Activated B cell treated with CpG ODN at 0.5 μM for 24 hours (primary cell): ENCODE data around the gene GHRHR. TPM values are rescaled to one million over a fixed set of nuclear protein-coding genes. Genes with fewer than 3 reads are reported as not detected.

Experiments
- ATAC-seq: fragments of 200-7000 bp; cut with Tn5 transposase; one replicate; pipeline ENCODE4 v1.10.0; 2021; ENCODE audit warnings: low read depth, mild to moderate bottlenecking, moderate library complexity
- CTCF ChIA-PET: fragments of 350-600 bp; sonication (Branson Sonifier 250); formaldehyde crosslinking; loops from one replicate; lab custom pipeline; 2021; ENCODE audit warnings: antibody characterized with exemption; lab: Charles Lee
- POLR2A ChIA-PET: fragments of 350-600 bp; sonication (Branson Sonifier 250); formaldehyde crosslinking; loops from one replicate; lab custom pipeline; 2021; ENCODE audit warnings: antibody characterized with exemption; lab: Charles Lee
- DNase-seq: peaks from one replicate; pipeline ENCODE4 v3.0.0; 2022
- H3K27ac Mint-ChIP-seq: one replicate; pipeline ENCODE4 v1.8.0; 2020; ENCODE audit warnings: mixed read lengths
- H3K27me3 Mint-ChIP-seq: one replicate; pipeline ENCODE4 v1.8.0; 2021; ENCODE audit warnings: mixed read lengths
- H3K36me3 Mint-ChIP-seq: one replicate; pipeline ENCODE4 v1.8.0; 2021; ENCODE audit warnings: low read depth, mixed read lengths
- H3K4me1 Mint-ChIP-seq: one replicate; pipeline ENCODE4 v1.8.0; 2021; ENCODE audit warnings: mixed read lengths
- H3K4me3 Mint-ChIP-seq: one replicate; pipeline ENCODE4 v1.8.0; 2020; ENCODE audit warnings: mild to moderate bottlenecking, mixed read lengths
- H3K9me3 Mint-ChIP-seq: one replicate; pipeline ENCODE4 v1.8.0; 2020; ENCODE audit warnings: mixed read lengths
- CTCF ChIP-seq: fragments of 200-600 bp; IDR thresholded peaks from one replicate; pipeline ENCODE4 v1.8.0; 2022; ENCODE audit warnings: antibody characterized with exemption, mild to moderate bottlenecking
- intact Hi-C: fragments of 100-400 bp; cut with micrococcal nuclease; formaldehyde crosslinking; loops from one replicate; pipeline ENCODE4 v1.15.1; 2024
- total RNA-seq: library from RNA; stranded (reverse); gene quantifications from 2 replicates; pipeline ENCODE4 v1.2.3, GENCODE V29; 2022

The GHRHR gene
- total RNA-seq, 1 donor from 2014 or later, result not detected

DNA sequence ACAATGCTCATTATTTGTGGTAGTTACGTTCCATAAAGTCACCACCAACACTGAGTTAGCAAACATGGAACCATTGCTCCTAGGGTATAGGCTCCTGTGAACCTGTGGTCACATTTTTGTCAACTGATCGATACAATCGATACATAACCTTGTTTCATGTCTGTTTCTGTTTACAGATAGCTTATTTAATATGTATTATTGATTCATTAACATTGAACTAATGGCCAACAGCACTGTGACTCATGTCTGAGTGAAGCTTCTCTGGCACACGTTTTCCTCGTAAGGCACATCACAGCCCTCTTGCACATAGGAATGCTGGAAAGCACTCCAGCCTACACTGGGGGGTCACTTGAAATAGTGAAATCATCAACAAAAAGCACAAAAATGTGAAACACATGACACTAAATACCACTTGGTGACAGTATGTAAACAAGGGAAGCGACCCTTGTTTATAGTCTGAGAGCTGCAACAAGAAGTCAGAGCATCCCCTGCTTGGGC is 27.0 kb downstream of the GHRHR start:
- POLR2A ChIA-PET, result no interaction called here
- Mint-ChIP-seq H3K4me1 (no peaks in the 10 kb centered on the region), H3K27ac (no peak overlapping the region), H3K9me3 (no peaks in the 10 kb centered on the region), H3K27me3 (peaks cover 16% of the 10 kb centered on the region), H3K4me3 (no peak overlapping the region), H3K36me3 (no peaks in the 10 kb centered on the region)
- CTCF ChIA-PET, result no interaction called here
- ATAC-seq, result no peak
- DNase-seq, result no peak
- TF ChIP-seq CTCF, result no peak
- intact Hi-C loops, result no loop called here

GRCh38 chr7:30992414-30992813 is 28.7 kb downstream of the GHRHR start:
- Mint-ChIP-seq H3K9me3 (no peaks in the 10 kb centered on the region), H3K4me1 (no peaks in the 10 kb centered on the region), H3K4me3 (no peak overlapping the region), H3K27ac (no peak overlapping the region), H3K36me3 (no peaks in the 10 kb centered on the region), H3K27me3 (peaks cover 3% of the 10 kb centered on the region)
- ATAC-seq, result no peak
- intact Hi-C loops, result no loop called here
- ChIA-PET CTCF (no interaction called here), POLR2A (no interaction called here)
- TF ChIP-seq CTCF, result no peak
- DNase-seq, result no peak

DNA sequence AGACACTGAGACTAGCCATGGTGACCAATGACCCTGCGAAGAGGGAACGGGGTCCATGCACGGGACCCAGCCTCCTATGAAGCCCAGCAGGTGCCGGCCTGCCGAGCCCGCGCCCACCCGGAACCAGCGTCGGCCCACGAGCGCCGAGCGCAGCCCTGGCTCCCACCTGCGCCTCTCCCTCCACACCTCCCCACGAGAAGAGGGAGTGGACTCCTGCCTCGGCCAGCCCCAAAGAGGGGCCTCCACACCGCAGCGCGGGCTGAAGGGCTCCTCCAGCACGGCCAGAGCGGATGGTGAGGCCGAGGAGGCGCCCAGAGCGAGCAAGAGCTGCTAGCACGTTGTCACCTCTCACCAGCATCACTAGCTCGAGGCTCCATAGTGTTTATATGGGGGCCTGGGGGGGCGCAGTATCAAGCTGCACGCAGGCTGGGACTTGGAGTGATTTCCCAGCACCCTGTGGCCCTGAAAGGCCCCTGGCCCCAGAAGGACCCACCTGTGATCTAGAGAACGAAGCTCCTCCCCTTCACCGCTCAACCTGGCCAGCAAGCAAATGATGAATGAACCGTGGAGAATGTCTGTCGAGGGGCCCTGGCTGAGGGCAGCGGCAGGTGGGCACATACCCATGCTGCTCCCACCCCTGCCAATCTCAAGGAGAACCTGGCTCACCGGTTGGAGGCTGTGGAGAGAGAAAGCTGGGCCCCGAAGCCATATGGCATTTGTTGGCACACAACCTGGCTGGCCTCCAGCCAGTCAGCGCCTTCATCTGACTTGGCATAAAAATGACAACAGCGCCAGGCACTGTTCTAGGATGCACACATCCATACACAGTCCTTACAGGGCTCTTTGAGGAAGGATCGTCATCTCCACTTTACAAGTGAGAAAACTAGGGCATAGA is 30.7 kb downstream of the GHRHR start:
- ATAC-seq, result no peak
- no peaks in the 10 kb centered on the region for H3K27me3 Mint-ChIP-seq
- ChIA-PET POLR2A (no interaction called here), CTCF (no interaction called here)
- no peak for DNase-seq
- no peaks in the 10 kb centered on the region for H3K4me1 Mint-ChIP-seq
- no peak for TF ChIP-seq CTCF
- H3K4me3 Mint-ChIP-seq, result no peak overlapping the region
- no peak overlapping the region for H3K27ac Mint-ChIP-seq
- H3K36me3 Mint-ChIP-seq, result no peaks in the 10 kb centered on the region
- intact Hi-C loops, result no loop called here
- no peaks in the 10 kb centered on the region for H3K9me3 Mint-ChIP-seq

DNA sequence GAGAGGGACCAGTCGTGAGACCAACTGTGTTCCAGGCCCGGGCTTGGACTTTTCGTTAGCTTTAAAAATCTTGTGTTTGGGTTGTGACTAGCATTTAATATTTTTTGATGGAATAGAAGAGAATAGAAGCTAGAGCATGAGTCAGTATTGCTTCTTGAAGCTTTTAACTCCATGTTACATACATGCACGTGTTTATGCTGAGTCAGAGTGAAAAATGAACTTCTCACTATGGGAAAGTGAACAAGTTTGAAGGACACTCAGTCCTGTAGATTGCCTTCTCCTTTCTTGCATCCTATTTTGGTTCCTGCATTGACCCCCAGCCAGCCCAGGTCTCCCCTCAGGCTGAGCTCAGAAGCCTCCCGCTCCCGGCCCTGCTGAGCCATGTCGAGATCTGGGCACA is 31.8 kb downstream of the GHRHR start:
- CTCF ChIA-PET, result no interaction called here

More for the DNA sequence above, 31.8 kb downstream of the GHRHR start:
- Mint-ChIP-seq H3K9me3 (no peaks in the 10 kb centered on the region), H3K36me3 (no peaks in the 10 kb centered on the region), H3K4me3 (no peak overlapping the region), H3K27me3 (no peaks in the 10 kb centered on the region), H3K4me1 (no peaks in the 10 kb centered on the region), H3K27ac (no peak overlapping the region)
- TF ChIP-seq CTCF, result no peak
- POLR2A ChIA-PET, result no interaction called here
- DNase-seq (no peak), ATAC-seq (no peak)
- intact Hi-C loops, result no loop called here
